Measurements from ENCODE around the gene ANOS1. TPM values are rescaled to one million over a fixed set of nuclear protein-coding genes. Genes with fewer than 3 reads are reported as not detected.
A peak's percentile ranks its signal among the peaks of the same experiment; 100 is the strongest.
"Not testable (repeated sequence)": the region's sequence is repeated elsewhere in the genome, so short reads cannot be mapped to it uniquely, and the experiment has no call there.

Gene ANOS1
- total RNA-seq, 1 experiment from 2014 or later: 0.24 TPM

- DNase-seq (ENCODE audit: low spot score): peak; percentile 11
Observed at GRCh38 chrX:8629871-8630270, 102.1 kb downstream of the ANOS1 start.

- DNase-seq (ENCODE audit: low spot score): no peak
Observed at GRCh38 chrX:8627796-8628195, 104.1 kb downstream of the ANOS1 start.

- DNase-seq (ENCODE audit: low spot score): peak; percentile 57
Observed at GRCh38 chrX:8607326-8607725, 124.6 kb downstream of the ANOS1 start.

- no peak for DNase-seq (ENCODE audit: low spot score)
Observed at GRCh38 chrX:8604131-8604530, 127.8 kb downstream of the ANOS1 start.

- no peak for DNase-seq (ENCODE audit: low spot score)
Observed at GRCh38 chrX:8591501-8591900, 140.4 kb downstream of the ANOS1 start.

- no peak for DNase-seq (ENCODE audit: low spot score)
Observed at GRCh38 chrX:8586953-8587352, 145.0 kb downstream of the ANOS1 start.

- DNase-seq (ENCODE audit: low spot score): no peak
Observed at GRCh38 chrX:8579602-8580001, 152.3 kb downstream of the ANOS1 start.

GRCh38 chrX:8576821-8577220 is 155.1 kb downstream of the ANOS1 start:
- DNase-seq (ENCODE audit: low spot score): no peak

- no peak for DNase-seq (ENCODE audit: low spot score)
Observed at GRCh38 chrX:8565729-8566128, 166.2 kb downstream of the ANOS1 start.

- no peak for DNase-seq (ENCODE audit: low spot score)
Observed at GRCh38 chrX:8548446-8548845, 183.5 kb downstream of the ANOS1 start.

GRCh38 chrX:8546715-8547114 is 185.2 kb downstream of the ANOS1 start:
- DNase-seq (ENCODE audit: low spot score): no peak

- no peak for DNase-seq (ENCODE audit: low spot score)
Observed at GRCh38 chrX:8520791-8521190, 211.1 kb downstream of the ANOS1 start.

GRCh38 chrX:8520178-8520577 is 211.8 kb downstream of the ANOS1 start:
- DNase-seq (ENCODE audit: low spot score): no peak

GRCh38 chrX:8504451-8504850 is 227.5 kb downstream of the ANOS1 start:
- DNase-seq (ENCODE audit: low spot score): peak; percentile 47

GRCh38 chrX:8502101-8502500 is 229.8 kb downstream of the ANOS1 start:
- not testable (repeated sequence) for DNase-seq (ENCODE audit: low spot score)

GRCh38 chrX:8500203-8500602 is 231.7 kb downstream of the ANOS1 start:
- no peak for DNase-seq (ENCODE audit: low spot score)

- peak; percentile 10 for DNase-seq (ENCODE audit: low spot score)
Observed at GRCh38 chrX:8495036-8495435, 236.9 kb downstream of the ANOS1 start.

- no peak for DNase-seq (ENCODE audit: low spot score)
Observed at GRCh38 chrX:8484360-8484949, 247.5 kb downstream of the ANOS1 start.

Other genes with a start within 250 kb of the ANOS1 start
- gene FAM9A, start 69.2 kb upstream of the ANOS1 start, total RNA-seq (2014; rRNA removed; shearing (Covaris generic)): not detected in 2 replicates